ENCODE data around the gene FOXP1.

Gene FOXP1

DNA sequence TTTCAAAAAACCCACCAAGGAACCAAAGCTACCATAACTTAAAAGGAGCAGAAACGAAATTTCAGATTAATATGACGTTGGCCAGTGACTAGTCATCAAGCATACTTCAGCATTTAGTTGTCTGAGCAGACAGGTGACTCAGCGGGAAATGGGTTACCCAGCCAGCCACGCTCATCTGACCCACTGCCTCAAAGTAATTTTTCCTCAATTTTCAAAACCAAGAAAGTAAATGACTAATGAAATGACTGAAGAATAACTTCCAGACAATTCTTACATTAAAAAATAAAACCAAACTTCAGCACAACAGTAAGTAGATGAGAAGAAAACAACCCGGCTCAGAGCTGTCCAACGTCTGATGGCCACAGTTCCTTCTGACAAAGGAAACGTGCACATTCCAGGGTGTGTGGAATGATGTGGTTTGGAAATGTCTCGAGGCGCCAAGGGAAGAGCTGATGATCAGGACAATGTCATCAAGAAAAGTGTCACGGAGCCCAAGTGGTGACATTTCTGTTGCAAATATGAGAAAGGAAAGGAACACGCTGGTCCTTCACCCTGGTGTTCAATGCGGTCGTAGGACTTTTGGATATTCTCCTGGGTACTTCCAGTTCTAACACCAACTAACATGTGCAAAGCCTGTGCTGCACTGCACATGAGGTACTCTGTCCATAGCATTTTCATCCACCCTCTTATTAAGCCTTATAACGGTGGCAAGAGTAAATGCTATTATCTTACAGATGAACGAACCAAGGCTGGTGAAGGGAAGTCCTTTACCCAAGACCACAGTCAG is 79.1 kb downstream of the FOXP1 start:
- no peaks in the 10 kb centered on the region for H3K27me3 ChIP-seq (ENCODE audit: insufficient read depth, poor library complexity, severe bottlenecking)
- peak overlapping the region; percentile 99 for H3K27ac ChIP-seq (ENCODE audit: poor library complexity, severe bottlenecking)
- peak; percentile 70 for DNase-seq (ENCODE audit: low spot score)
- peaks cover 23% of the 10 kb centered on the region for H3K4me1 ChIP-seq (ENCODE audit: insufficient read depth, poor library complexity, severe bottlenecking)
- peak; percentile 90 for ATAC-seq (ENCODE audit: low read depth)
- H3K9me3 ChIP-seq (ENCODE audit: severe bottlenecking), result no peaks in the 10 kb centered on the region
- H3K4me3 ChIP-seq (ENCODE audit: severe bottlenecking), result peak overlapping the region; percentile 16
- TF ChIP-seq, protein P1, sequence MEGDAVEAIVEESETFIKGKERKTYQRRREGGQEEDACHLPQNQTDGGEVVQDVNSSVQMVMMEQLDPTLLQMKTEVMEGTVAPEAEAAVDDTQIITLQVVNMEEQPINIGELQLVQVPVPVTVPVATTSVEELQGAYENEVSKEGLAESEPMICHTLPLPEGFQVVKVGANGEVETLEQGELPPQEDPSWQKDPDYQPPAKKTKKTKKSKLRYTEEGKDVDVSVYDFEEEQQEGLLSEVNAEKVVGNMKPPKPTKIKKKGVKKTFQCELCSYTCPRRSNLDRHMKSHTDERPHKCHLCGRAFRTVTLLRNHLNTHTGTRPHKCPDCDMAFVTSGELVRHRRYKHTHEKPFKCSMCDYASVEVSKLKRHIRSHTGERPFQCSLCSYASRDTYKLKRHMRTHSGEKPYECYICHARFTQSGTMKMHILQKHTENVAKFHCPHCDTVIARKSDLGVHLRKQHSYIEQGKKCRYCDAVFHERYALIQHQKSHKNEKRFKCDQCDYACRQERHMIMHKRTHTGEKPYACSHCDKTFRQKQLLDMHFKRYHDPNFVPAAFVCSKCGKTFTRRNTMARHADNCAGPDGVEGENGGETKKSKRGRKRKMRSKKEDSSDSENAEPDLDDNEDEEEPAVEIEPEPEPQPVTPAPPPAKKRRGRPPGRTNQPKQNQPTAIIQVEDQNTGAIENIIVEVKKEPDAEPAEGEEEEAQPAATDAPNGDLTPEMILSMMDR (IDR thresholded peaks at IDR 0.05; ENCODE audit: poor library complexity, severe bottlenecking), result no peak
- no peaks in the 10 kb centered on the region for H3K36me3 ChIP-seq (ENCODE audit: low read depth)

DNA sequence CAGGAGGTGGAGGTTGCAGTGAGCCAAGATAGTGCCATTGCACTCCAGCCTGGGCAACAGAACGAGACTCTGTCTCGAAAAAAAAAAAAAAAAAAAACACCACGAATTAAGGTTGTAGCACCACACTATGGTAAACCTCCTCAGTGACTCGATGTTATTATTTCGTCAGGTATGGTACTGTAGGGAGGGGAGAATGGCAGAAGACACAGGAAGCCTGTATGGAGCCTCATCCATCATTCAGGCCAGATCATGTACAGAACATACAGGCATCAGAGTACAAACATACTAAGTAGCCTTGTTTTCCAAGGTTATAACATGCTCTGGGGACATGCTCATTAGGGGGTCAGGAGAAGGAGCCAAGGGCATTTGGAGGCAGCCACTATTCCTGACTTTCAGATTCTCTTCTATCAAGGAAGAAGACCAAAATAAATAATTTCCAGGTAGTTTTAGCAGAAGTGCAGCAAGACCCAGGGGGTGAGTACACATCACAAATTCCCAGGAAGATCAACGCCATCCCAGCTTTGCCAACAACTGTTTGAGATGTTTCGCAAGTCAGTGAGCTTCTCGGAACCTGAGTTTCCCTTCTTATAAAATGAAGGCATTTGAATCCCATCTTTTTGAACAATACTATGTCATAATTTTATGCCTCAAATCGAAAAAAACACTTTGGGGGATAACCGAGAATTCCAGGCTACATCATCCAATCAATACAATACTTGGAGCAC is 79.8 kb downstream of the FOXP1 start:
- H3K4me3 ChIP-seq (ENCODE audit: severe bottlenecking), result peak overlapping the region; percentile 16
- peak overlapping the region; percentile 99 for H3K27ac ChIP-seq (ENCODE audit: poor library complexity, severe bottlenecking)
- peaks cover 23% of the 10 kb centered on the region for H3K4me1 ChIP-seq (ENCODE audit: insufficient read depth, poor library complexity, severe bottlenecking)
- DNase-seq (ENCODE audit: low spot score), result no peak
- ATAC-seq (ENCODE audit: low read depth), result peak; percentile 69
- H3K27me3 ChIP-seq (ENCODE audit: insufficient read depth, poor library complexity, severe bottlenecking), result no peaks in the 10 kb centered on the region
- TF ChIP-seq, protein P1 (IDR thresholded peaks at IDR 0.05; ENCODE audit: poor library complexity, severe bottlenecking), result no peak
- H3K36me3 ChIP-seq (ENCODE audit: low read depth), result no peaks in the 10 kb centered on the region
- H3K9me3 ChIP-seq (ENCODE audit: severe bottlenecking), result no peaks in the 10 kb centered on the region

DNA sequence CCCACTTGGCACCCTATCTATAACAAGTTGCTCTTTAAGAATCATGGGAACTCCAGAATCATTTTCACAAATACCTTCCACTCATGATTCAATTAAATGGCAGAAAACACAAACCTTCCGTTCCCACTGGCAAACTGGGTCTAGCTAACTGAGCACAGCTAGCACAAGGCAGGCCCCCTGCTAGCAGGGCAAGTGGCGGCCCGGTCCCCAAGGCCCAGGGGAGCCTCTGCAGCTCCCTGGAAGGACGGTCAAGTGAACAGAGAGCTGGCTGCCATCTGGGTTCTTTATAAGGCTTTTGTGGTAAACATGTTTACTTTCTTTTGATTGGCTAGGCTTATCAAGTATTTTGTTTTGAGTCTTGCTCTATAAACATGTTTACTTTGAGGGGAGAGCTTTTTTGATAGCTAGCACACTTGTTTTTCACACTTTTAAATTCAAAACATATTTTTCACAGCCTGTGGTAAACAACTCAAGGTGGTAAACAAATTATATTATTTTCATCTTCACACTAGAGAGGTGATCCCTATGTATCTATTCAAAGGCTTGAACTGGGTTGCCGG is 81.4 kb downstream of the FOXP1 start:
- ATAC-seq (ENCODE audit: low read depth), result no peak
- no peaks in the 10 kb centered on the region for H3K27me3 ChIP-seq (ENCODE audit: insufficient read depth, poor library complexity, severe bottlenecking)
- H3K9me3 ChIP-seq (ENCODE audit: severe bottlenecking), result no peaks in the 10 kb centered on the region
- no peak overlapping the region for H3K4me3 ChIP-seq (ENCODE audit: severe bottlenecking)
- H3K27ac ChIP-seq (ENCODE audit: poor library complexity, severe bottlenecking), result peak overlapping the region; percentile 99
- no peaks in the 10 kb centered on the region for H3K36me3 ChIP-seq (ENCODE audit: low read depth)
- peaks cover 27% of the 10 kb centered on the region for H3K4me1 ChIP-seq (ENCODE audit: insufficient read depth, poor library complexity, severe bottlenecking)
- TF ChIP-seq, protein P1 (IDR thresholded peaks at IDR 0.05; ENCODE audit: poor library complexity, severe bottlenecking), result no peak
- DNase-seq (ENCODE audit: low spot score), result no peak

DNA sequence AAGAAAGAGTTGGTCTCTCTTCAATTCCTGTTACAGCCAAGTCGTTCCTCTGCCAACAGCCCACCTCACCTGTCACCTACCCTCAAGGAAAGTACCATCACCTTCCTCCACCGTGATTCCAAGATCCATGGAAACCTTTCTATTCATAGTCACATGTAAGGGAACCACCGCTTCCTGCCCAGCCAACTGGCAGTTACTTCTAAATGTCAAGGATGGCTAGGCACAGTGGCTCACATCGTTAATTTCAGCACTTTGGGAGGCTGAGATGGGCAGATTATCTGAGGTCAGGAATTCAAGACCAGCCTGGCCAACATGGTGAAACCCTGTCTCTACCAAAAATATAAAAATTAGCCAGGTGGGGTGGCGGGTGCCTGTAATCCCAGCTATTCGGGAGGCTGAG is 82.8 kb downstream of the FOXP1 start:
- Histone ChIP-seq H3K27me3 (ENCODE audit: insufficient read depth, poor library complexity, severe bottlenecking) (no peaks in the 10 kb centered on the region), H3K4me3 (ENCODE audit: severe bottlenecking) (no peak overlapping the region), H3K27ac (ENCODE audit: poor library complexity, severe bottlenecking) (no peak overlapping the region), H3K36me3 (ENCODE audit: low read depth) (no peaks in the 10 kb centered on the region), H3K9me3 (ENCODE audit: severe bottlenecking) (no peaks in the 10 kb centered on the region), H3K4me1 (ENCODE audit: insufficient read depth, poor library complexity, severe bottlenecking) (peaks cover 41% of the 10 kb centered on the region)
- ATAC-seq (ENCODE audit: low read depth) (no peak), DNase-seq (ENCODE audit: low spot score) (no peak)
- TF ChIP-seq, protein P1 (IDR thresholded peaks at IDR 0.05; ENCODE audit: poor library complexity, severe bottlenecking), result no peak
